SK-N-SH treated with all-trans-retinoic acid at 6 μM for 48 hours (cell line): ENCODE measurements around the gene AP2B1.

ENCODE experiments used
- ATAC-seq: fragments of 200-7000 bp; cut with Tn5 transposase; 3 replicates; pipeline ENCODE4 v1.9.1; 2020; ENCODE audit warnings: mild to moderate bottlenecking, moderate library complexity
- ARNTL ChIP-seq: fragments of 450-650 bp; formaldehyde crosslinking; IDR thresholded peaks from 2 replicates; pipeline ENCODE4 v1.5.0; 2020; ENCODE audit warnings: low read depth, mild to moderate bottlenecking, moderate library complexity, borderline replicate concordance
- BACH2 ChIP-seq: fragments of 250-450 bp; sonication (Bioruptor Pico); IDR thresholded peaks from 2 replicates; pipeline ENCODE4 v1.9.0; 2021; ENCODE audit warnings: mild to moderate bottlenecking, borderline replicate concordance
- CREB5 ChIP-seq: fragments of 250-450 bp; sonication (Bioruptor Pico); IDR thresholded peaks from 2 replicates; pipeline ENCODE4 v1.5.1; 2020; ENCODE audit warnings: low read depth, mild to moderate bottlenecking, moderate library complexity
- CSDC2 ChIP-seq: fragments of 250-450 bp; sonication (Bioruptor Pico); IDR thresholded peaks from 2 replicates; pipeline ENCODE4 v1.5.0; 2020; ENCODE audit warnings: mild to moderate bottlenecking, moderate library complexity
- ESRRG ChIP-seq: fragments of 250-450 bp; sonication (Bioruptor Pico); IDR thresholded peaks from 2 replicates; pipeline ENCODE4 v1.6.1; 2021; ENCODE audit warnings: mild to moderate bottlenecking
- GLIS3 ChIP-seq: fragments of 250-450 bp; sonication (Bioruptor Pico); IDR thresholded peaks from 2 replicates; pipeline ENCODE4 v1.5.0; 2020; ENCODE audit warnings: mild to moderate bottlenecking, moderate library complexity
- ISL1 ChIP-seq: fragments of 250-450 bp; sonication (Bioruptor Pico); IDR thresholded peaks from 2 replicates; pipeline ENCODE4 v2.1.2; 2022; ENCODE audit warnings: mild to moderate bottlenecking, moderate library complexity
- OSR1 ChIP-seq: fragments of 250-450 bp; sonication (Bioruptor Pico); IDR thresholded peaks from 2 replicates; pipeline ENCODE4 v1.8.0; 2022; ENCODE audit warnings: moderate library complexity, mild to moderate bottlenecking, inconsistent platforms
- PATZ1 ChIP-seq: fragments of 250-450 bp; sonication (Bioruptor Pico); IDR thresholded peaks from 2 replicates; pipeline ENCODE4 v1.8.0; 2020; ENCODE audit warnings: mild to moderate bottlenecking, moderate library complexity, borderline replicate concordance
- POU6F1 ChIP-seq: fragments of 250-450 bp; sonication (Bioruptor Pico); IDR thresholded peaks from 2 replicates; pipeline ENCODE4 v1.8.0; 2021; ENCODE audit warnings: low read depth, mild to moderate bottlenecking, moderate library complexity, borderline replicate concordance
- PPARA ChIP-seq: fragments of 250-450 bp; sonication (Bioruptor Pico); IDR thresholded peaks from 2 replicates; pipeline ENCODE4 v1.5.0; 2020; ENCODE audit warnings: mild to moderate bottlenecking, borderline replicate concordance
- RARB ChIP-seq: fragments of 250-450 bp; sonication (Bioruptor Pico); IDR thresholded peaks from 2 replicates; pipeline ENCODE4 v1.8.0; 2021; ENCODE audit warnings: mild to moderate bottlenecking, moderate library complexity
- SNAI2 ChIP-seq: fragments of 250-450 bp; sonication (Bioruptor Pico); IDR thresholded peaks from 2 replicates; pipeline ENCODE4 v1.5.0; 2020; ENCODE audit warnings: mild to moderate bottlenecking, moderate library complexity
- TCF4 ChIP-seq: fragments of 250-450 bp; sonication (Bioruptor Pico); IDR thresholded peaks from 2 replicates; pipeline ENCODE4 v1.8.0; 2021; ENCODE audit warnings: mild to moderate bottlenecking, moderate library complexity, borderline replicate concordance
- TOX ChIP-seq: fragments of 250-450 bp; sonication (Bioruptor Pico); IDR thresholded peaks from 2 replicates; pipeline ENCODE4 v1.8.0; 2021; ENCODE audit warnings: mild to moderate bottlenecking, moderate library complexity, borderline replicate concordance
- TSHZ2 ChIP-seq: fragments of 250-450 bp; sonication (Bioruptor Pico); IDR thresholded peaks from 2 replicates; pipeline ENCODE4 v1.5.0; 2020; ENCODE audit warnings: mild to moderate bottlenecking, moderate library complexity
- ZC3H10 ChIP-seq: fragments of 250-450 bp; sonication (Bioruptor Pico); IDR thresholded peaks from 2 replicates; pipeline ENCODE4 v1.5.1; 2021; ENCODE audit warnings: mild to moderate bottlenecking, moderate library complexity
- ZFP3 ChIP-seq: fragments of 250-450 bp; sonication (Bioruptor Pico); IDR thresholded peaks from 2 replicates; pipeline ENCODE4 v1.5.0; 2020; ENCODE audit warnings: mild to moderate bottlenecking, moderate library complexity
- ZFP30 ChIP-seq: fragments of 450-650 bp; formaldehyde crosslinking; IDR thresholded peaks from 2 replicates; pipeline ENCODE4 v1.5.0; 2022; ENCODE audit warnings: mild to moderate bottlenecking, moderate library complexity
- ZNF565 ChIP-seq: fragments of 450-650 bp; formaldehyde crosslinking; conservative IDR thresholded peaks from 2 replicates; pipeline ENCODE4 v1.5.0; 2020; ENCODE audit warnings: low read depth, mild to moderate bottlenecking, moderate library complexity
- ZNF70 ChIP-seq: fragments of 450-650 bp; formaldehyde crosslinking; IDR thresholded peaks from 2 replicates; pipeline ENCODE4 v1.5.0; 2020; ENCODE audit warnings: mild to moderate bottlenecking, moderate library complexity
- ZNF8 ChIP-seq: fragments of 450-650 bp; formaldehyde crosslinking; IDR thresholded peaks from 2 replicates; pipeline ENCODE4 v1.5.0; 2020; ENCODE audit warnings: mild to moderate bottlenecking, moderate library complexity

The AP2B1 gene

GRCh38 chr17:35618628-35619027, 31.5 kb downstream of the AP2B1 start:
- no peak for TF ChIP-seq ISL1 (CRISPR knock-in tag)
- no peak for TF ChIP-seq PPARA (CRISPR knock-in tag)
- no peak for TF ChIP-seq TOX (CRISPR knock-in tag)
- TF ChIP-seq PATZ1 (CRISPR knock-in tag): no peak
- TF ChIP-seq TCF4 (CRISPR knock-in tag): no peak
- no peak for TF ChIP-seq TSHZ2
- TF ChIP-seq ZNF70 (CRISPR knock-in tag): no peak
- TF ChIP-seq BACH2 (CRISPR knock-in tag): no peak
- TF ChIP-seq SNAI2 (CRISPR knock-in tag): no peak
- TF ChIP-seq POU6F1 (CRISPR knock-in tag): no peak
- TF ChIP-seq ESRRG (CRISPR knock-in tag): no peak
- ATAC-seq: no peak

- TF ChIP-seq ESRRG (CRISPR knock-in tag) (no peak), BACH2 (CRISPR knock-in tag) (no peak), CREB5 (CRISPR knock-in tag) (no peak), CSDC2 (CRISPR knock-in tag) (no peak), ZFP30 (CRISPR knock-in tag) (no peak), ZC3H10 (no peak), PATZ1 (CRISPR knock-in tag) (no peak), ZNF70 (CRISPR knock-in tag) (no peak), ISL1 (CRISPR knock-in tag) (no peak), SNAI2 (CRISPR knock-in tag) (no peak), ZNF565 (CRISPR knock-in tag) (no peak), ARNTL (CRISPR knock-in tag) (no peak)
- no peak for ATAC-seq
Observed at GRCh38 chr17:35621768-35622167, 34.6 kb downstream of the AP2B1 start.

GRCh38 chr17:35627417-35627816, 40.3 kb downstream of the AP2B1 start:
- no peak for TF ChIP-seq ZFP3
- no peak for TF ChIP-seq TCF4 (CRISPR knock-in tag)
- TF ChIP-seq ARNTL (CRISPR knock-in tag): no peak
- TF ChIP-seq ZNF8: no peak
- no peak for TF ChIP-seq ZNF70 (CRISPR knock-in tag)
- no peak for TF ChIP-seq PPARA (CRISPR knock-in tag)
- no peak for TF ChIP-seq GLIS3 (CRISPR knock-in tag)
- no peak for TF ChIP-seq CSDC2 (CRISPR knock-in tag)
- no peak for TF ChIP-seq ESRRG (CRISPR knock-in tag)
- no peak for TF ChIP-seq RARB (CRISPR knock-in tag)
- no peak for TF ChIP-seq ISL1 (CRISPR knock-in tag)
- no peak for TF ChIP-seq OSR1
- no peak for TF ChIP-seq CREB5 (CRISPR knock-in tag)
- no peak for TF ChIP-seq TOX (CRISPR knock-in tag)
- no peak for TF ChIP-seq ZC3H10
- TF ChIP-seq, all 23 proteins: peak for 0
- no peak for ATAC-seq
